Glutamatergic neuron (in vitro differentiated cells): Measurements from ENCODE around the gene CACYBP. TPM values are rescaled to one million over a fixed set of nuclear protein-coding genes. Genes with fewer than 3 reads are reported as not detected.
"Not testable (repeated sequence)": the region's sequence is repeated elsewhere in the genome, so short reads cannot be mapped to it uniquely, and the experiment has no call there.

Experiments used
- DNase-seq: peaks from one replicate; pipeline ENCODE4 v3.0.0; 2022
- H3K27ac Mint-ChIP-seq: one replicate; pipeline ENCODE4 v1.8.0; 2020; ENCODE audit warnings: mild to moderate bottlenecking, mixed read lengths, inconsistent platforms; ENCODE audit not compliant: unreplicated experiment
- H3K27me3 Mint-ChIP-seq: one replicate; pipeline ENCODE4 v1.8.0; 2020; ENCODE audit warnings: mild to moderate bottlenecking, moderate library complexity, mixed read lengths, inconsistent platforms; ENCODE audit not compliant: unreplicated experiment
- H3K36me3 Mint-ChIP-seq: one replicate; pipeline ENCODE4 v1.8.0; 2020; ENCODE audit warnings: mild to moderate bottlenecking, mixed read lengths, inconsistent platforms; ENCODE audit not compliant: unreplicated experiment
- H3K4me1 Mint-ChIP-seq: one replicate; pipeline ENCODE4 v1.8.0; 2020; ENCODE audit warnings: mild to moderate bottlenecking, low read depth, mixed read lengths, inconsistent platforms; ENCODE audit not compliant: unreplicated experiment
- H3K4me3 Mint-ChIP-seq: one replicate; pipeline ENCODE4 v1.8.0; 2020; ENCODE audit warnings: mild to moderate bottlenecking, mixed read lengths, inconsistent platforms; ENCODE audit not compliant: unreplicated experiment
- H3K9me3 Mint-ChIP-seq: one replicate; pipeline ENCODE4 v1.8.0; 2020; ENCODE audit warnings: mild to moderate bottlenecking, moderate library complexity, mixed read lengths, inconsistent platforms; ENCODE audit not compliant: unreplicated experiment
- CTCF ChIP-seq: fragments of 200-600 bp; sonication (generic); IDR thresholded peaks from one replicate; pipeline ENCODE4 v1.5.0; 2021; ENCODE audit not compliant: partially characterized antibody, unreplicated experiment
- total RNA-seq: library from RNA; stranded (reverse); fragmentation: NEBNext Ultra II Directional; extraction: Animal tissue kit (Norgen Biotek cat#: 25700); gene quantifications from one replicate; pipeline ENCODE4 v1.2.1, GENCODE V29; 2021; ENCODE audit not compliant: unreplicated experiment

The CACYBP gene
- total RNA-seq, 1 donor from 2014 or later: 88.7 TPM

GRCh38 chr1:175040324-175040879 lies 40.7 kb downstream of the CACYBP start:
- TF ChIP-seq CTCF: no peak
- Mint-ChIP-seq H3K4me1 (peaks cover 2% of the 10 kb centered on the region), H3K27me3 (no peaks in the 10 kb centered on the region), H3K36me3 (no peaks in the 10 kb centered on the region), H3K27ac (no peak overlapping the region), H3K9me3 (peaks cover 2% of the 10 kb centered on the region), H3K4me3 (no peak overlapping the region)
- no peak for DNase-seq

- Mint-ChIP-seq H3K4me1 (no peaks in the 10 kb centered on the region), H3K9me3 (no peaks in the 10 kb centered on the region), H3K4me3 (no peak overlapping the region), H3K27me3 (no peaks in the 10 kb centered on the region), H3K27ac (no peak overlapping the region), H3K36me3 (no peaks in the 10 kb centered on the region)
- no peak for TF ChIP-seq CTCF
- DNase-seq: no peak
Measured at GRCh38 chr1:175042650-175043049, 42.9 kb downstream of the CACYBP start.

GRCh38 chr1:175043824-175044223 lies 44.1 kb downstream of the CACYBP start:
- DNase-seq: no peak
- H3K36me3 Mint-ChIP-seq: no peaks in the 10 kb centered on the region
- no peaks in the 10 kb centered on the region for H3K27me3 Mint-ChIP-seq
- no peak overlapping the region for H3K4me3 Mint-ChIP-seq
- H3K4me1 Mint-ChIP-seq: no peaks in the 10 kb centered on the region
- no peak overlapping the region for H3K27ac Mint-ChIP-seq
- TF ChIP-seq CTCF: no peak
- H3K9me3 Mint-ChIP-seq: no peaks in the 10 kb centered on the region

GRCh38 chr1:175044591-175044990 lies 44.8 kb downstream of the CACYBP start:
- H3K27me3 Mint-ChIP-seq, H3K36me3 Mint-ChIP-seq, H3K9me3 Mint-ChIP-seq, H3K27ac Mint-ChIP-seq, H3K4me3 Mint-ChIP-seq, DNase-seq, H3K4me1 Mint-ChIP-seq: not testable (repeated sequence)

- H3K4me3 Mint-ChIP-seq: no peak overlapping the region
- no peaks in the 10 kb centered on the region for H3K27me3 Mint-ChIP-seq
- H3K9me3 Mint-ChIP-seq: no peaks in the 10 kb centered on the region
- TF ChIP-seq CTCF: no peak
- H3K27ac Mint-ChIP-seq: no peak overlapping the region
- no peaks in the 10 kb centered on the region for H3K4me1 Mint-ChIP-seq
- no peak for DNase-seq
- H3K36me3 Mint-ChIP-seq: no peaks in the 10 kb centered on the region
Measured at GRCh38 chr1:175045097-175045496, 45.4 kb downstream of the CACYBP start.

GRCh38 chr1:175045519-175045918 lies 45.8 kb downstream of the CACYBP start:
- no peak overlapping the region for H3K4me3 Mint-ChIP-seq
- no peak for DNase-seq
- no peaks in the 10 kb centered on the region for H3K4me1 Mint-ChIP-seq
- H3K27me3 Mint-ChIP-seq: no peaks in the 10 kb centered on the region
- TF ChIP-seq CTCF: no peak
- H3K9me3 Mint-ChIP-seq: no peaks in the 10 kb centered on the region
- H3K27ac Mint-ChIP-seq: no peak overlapping the region
- H3K36me3 Mint-ChIP-seq: no peaks in the 10 kb centered on the region
